Right atrium auricular region (tissue), 2 donors: ENCODE measurements around the gene SMAD6. TPM values are rescaled to one million over a fixed set of nuclear protein-coding genes. Genes with fewer than 3 reads are reported as not detected.

Source experiments
- DNase-seq: peaks from one replicate; pipeline ENCODE4 v3.0.0-alpha.2; 2019; ENCODE audit warnings: low spot score
- H3K27ac ChIP-seq, 2 donors: fragments of 200-600 bp; sonication (generic); 1 replicate in 1 of 2; 2 replicates in 1 of 2; pipeline ENCODE4 v1.5.1; 2016 to 2019
- H3K27me3 ChIP-seq, 2 donors: fragments of 200-600 bp; sonication (generic); one replicate each; pipeline versions ENCODE4 v1.5.1 to v1.6.0; 2017 to 2019
- H3K36me3 ChIP-seq: fragments of 200-600 bp; sonication (generic); one replicate; pipeline ENCODE4 v1.5.1; 2016
- H3K4me1 ChIP-seq, 2 donors: fragments of 200-600 bp; sonication (generic); one replicate each; pipeline versions ENCODE4 v1.5.1 to v1.6.0; 2017 to 2019
- H3K4me3 ChIP-seq, 2 donors: fragments of 200-600 bp; sonication (generic); 1 replicate in 1 of 2; 2 replicates in 1 of 2; pipeline ENCODE4 v1.5.1; 2017 to 2019; ENCODE audit warnings: mild to moderate bottlenecking in 1 of 2, moderate library complexity in 1 of 2
- H3K9me3 ChIP-seq, 2 donors: fragments of 200-600 bp; sonication (generic); one replicate each; pipeline ENCODE4 v1.5.1; 2019
- total RNA-seq, 2 donors: library from RNA; depleted of rRNA; stranded (reverse); fragments of >200 nt; gene quantifications; one replicate each; pipeline ENCODE4 v1.1.0, GENCODE V29; 2016
- TF ChIP-seq, protein P1 (sequence below), 2 donors: fragments of 200-600 bp; sonication (generic); IDR thresholded peaks; one replicate each; pipeline ENCODE4 v1.5.1; 2019; ENCODE audit warnings: antibody characterized with exemption in 2 of 2

The SMAD6 gene
- total RNA-seq, 2 donors from 2014 or later, result 20.8 to 104 TPM

- Histone ChIP-seq H3K9me3 (no peaks in the 10 kb centered on the region), H3K36me3 (no peaks in the 10 kb centered on the region), H3K27me3 (no peaks in the 10 kb centered on the region), H3K4me3 (no peak overlapping the region), H3K4me1 (peaks cover 0 to 27% of the 10 kb centered on the region in 2 donors), H3K27ac (peak overlapping the region; percentile 64 to 70)
- DNase-seq, result no peak
- TF ChIP-seq, protein P1, sequence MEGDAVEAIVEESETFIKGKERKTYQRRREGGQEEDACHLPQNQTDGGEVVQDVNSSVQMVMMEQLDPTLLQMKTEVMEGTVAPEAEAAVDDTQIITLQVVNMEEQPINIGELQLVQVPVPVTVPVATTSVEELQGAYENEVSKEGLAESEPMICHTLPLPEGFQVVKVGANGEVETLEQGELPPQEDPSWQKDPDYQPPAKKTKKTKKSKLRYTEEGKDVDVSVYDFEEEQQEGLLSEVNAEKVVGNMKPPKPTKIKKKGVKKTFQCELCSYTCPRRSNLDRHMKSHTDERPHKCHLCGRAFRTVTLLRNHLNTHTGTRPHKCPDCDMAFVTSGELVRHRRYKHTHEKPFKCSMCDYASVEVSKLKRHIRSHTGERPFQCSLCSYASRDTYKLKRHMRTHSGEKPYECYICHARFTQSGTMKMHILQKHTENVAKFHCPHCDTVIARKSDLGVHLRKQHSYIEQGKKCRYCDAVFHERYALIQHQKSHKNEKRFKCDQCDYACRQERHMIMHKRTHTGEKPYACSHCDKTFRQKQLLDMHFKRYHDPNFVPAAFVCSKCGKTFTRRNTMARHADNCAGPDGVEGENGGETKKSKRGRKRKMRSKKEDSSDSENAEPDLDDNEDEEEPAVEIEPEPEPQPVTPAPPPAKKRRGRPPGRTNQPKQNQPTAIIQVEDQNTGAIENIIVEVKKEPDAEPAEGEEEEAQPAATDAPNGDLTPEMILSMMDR (IDR thresholded peaks at IDR 0.05), result no peak
Measured at GRCh38 chr15:66802025-66803001, 100.3 kb downstream of the SMAD6 start.

DNA sequence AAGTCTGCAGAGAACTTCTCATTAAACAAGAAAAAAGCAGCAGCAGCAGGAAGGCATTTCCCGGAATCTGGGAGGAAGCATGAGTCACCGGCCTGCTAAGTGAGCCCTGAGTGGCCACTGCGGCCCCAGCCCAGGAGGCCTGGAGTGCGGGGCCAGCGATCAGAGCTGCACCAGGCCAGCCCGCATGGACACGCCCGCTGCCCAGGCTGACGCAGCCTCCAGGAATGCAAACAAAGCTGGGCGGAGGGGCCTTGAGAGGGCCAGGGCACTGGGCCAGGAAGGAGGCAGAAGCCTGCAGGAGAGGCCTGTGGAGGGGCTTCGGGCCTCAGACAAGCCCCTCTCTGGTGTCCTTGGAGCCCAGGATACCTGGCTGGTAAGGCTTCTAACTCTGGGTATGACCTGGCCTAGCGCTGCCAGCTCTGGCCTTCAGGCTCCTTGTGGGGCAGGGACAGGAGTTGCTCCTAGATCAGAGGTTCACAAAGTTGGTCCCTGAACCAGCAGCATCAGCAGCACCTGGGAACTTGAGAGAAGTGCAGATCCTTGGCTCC is 101.2 kb downstream of the SMAD6 start:
- TF ChIP-seq, protein P1 (IDR thresholded peaks at IDR 0.05), result no peak
- peak; percentile 96 for DNase-seq
- Histone ChIP-seq H3K36me3 (no peaks in the 10 kb centered on the region), H3K4me3 (no peak overlapping the region), H3K4me1 (peaks cover 0 to 27% of the 10 kb centered on the region in 2 donors), H3K27ac (peak overlapping the region; percentile 64 to 70), H3K27me3 (no peaks in the 10 kb centered on the region), H3K9me3 (no peaks in the 10 kb centered on the region)

GRCh38 chr15:66803749-66804148 is 101.7 kb downstream of the SMAD6 start:
- TF ChIP-seq, protein P1 (IDR thresholded peaks at IDR 0.05), result no peak
- Histone ChIP-seq H3K9me3 (no peaks in the 10 kb centered on the region), H3K27ac (peak overlapping the region; percentile 64 to 70), H3K36me3 (no peaks in the 10 kb centered on the region), H3K4me3 (no peak overlapping the region), H3K4me1 (peaks cover 0 to 27% of the 10 kb centered on the region in 2 donors), H3K27me3 (no peaks in the 10 kb centered on the region)
- DNase-seq, result no peak

- H3K36me3 ChIP-seq, result no peaks in the 10 kb centered on the region
- H3K4me3 ChIP-seq, result no peak overlapping the region
- H3K9me3 ChIP-seq, result no peaks in the 10 kb centered on the region
- DNase-seq, result no peak
- H3K27me3 ChIP-seq, result no peaks in the 10 kb centered on the region
- TF ChIP-seq, protein P1 (IDR thresholded peaks at IDR 0.05), result no peak
- peaks cover 0 to 27% of the 10 kb centered on the region in 2 donors for H3K4me1 ChIP-seq
- H3K27ac ChIP-seq, result peak overlapping the region in 1 of 2 donors; percentile 21
Measured at GRCh38 chr15:66805202-66805885, 103.3 kb downstream of the SMAD6 start.

GRCh38 chr15:66808181-66808824 is 106.3 kb downstream of the SMAD6 start:
- H3K36me3 ChIP-seq, result no peaks in the 10 kb centered on the region
- TF ChIP-seq, protein P1 (IDR thresholded peaks at IDR 0.05), result no peak
- no peak overlapping the region for H3K27ac ChIP-seq
- no peak overlapping the region for H3K4me3 ChIP-seq
- no peaks in the 10 kb centered on the region for H3K9me3 ChIP-seq
- H3K27me3 ChIP-seq, result no peaks in the 10 kb centered on the region
- DNase-seq, result no peak
- peaks cover 0 to 10% of the 10 kb centered on the region in 2 donors for H3K4me1 ChIP-seq
